Measurements from ENCODE around the gene RUNX3.

Gene RUNX3

GRCh38 chr1:24881034-24881433 is 49.0 kb downstream of the RUNX3 start:
- DNase-seq (ENCODE audit: low spot score) = no peak

GRCh38 chr1:24878775-24879742 is 51.0 kb downstream of the RUNX3 start:
- no peak for DNase-seq (ENCODE audit: low spot score)

GRCh38 chr1:24878045-24878444 is 52.0 kb downstream of the RUNX3 start:
- DNase-seq (ENCODE audit: low spot score) = no peak

GRCh38 chr1:24875991-24876506 is 54.0 kb downstream of the RUNX3 start:
- no peak for DNase-seq (ENCODE audit: low spot score)

GRCh38 chr1:24875257-24875656 is 54.8 kb downstream of the RUNX3 start:
- DNase-seq (ENCODE audit: low spot score) = no peak

- DNase-seq (ENCODE audit: low spot score) = no peak
Measured at GRCh38 chr1:24874611-24875234, 55.4 kb downstream of the RUNX3 start.

GRCh38 chr1:24874056-24874455 is 56.0 kb downstream of the RUNX3 start:
- no peak for DNase-seq (ENCODE audit: low spot score)

- DNase-seq (ENCODE audit: low spot score) = no peak
Measured at GRCh38 chr1:24873148-24873547, 56.9 kb downstream of the RUNX3 start.

- no peak for DNase-seq (ENCODE audit: low spot score)
Measured at GRCh38 chr1:24872061-24872850, 57.8 kb downstream of the RUNX3 start.

- DNase-seq (ENCODE audit: low spot score) = no peak
Measured at GRCh38 chr1:24871306-24871901, 58.7 kb downstream of the RUNX3 start.

GRCh38 chr1:24870551-24871195 is 59.4 kb downstream of the RUNX3 start:
- DNase-seq (ENCODE audit: low spot score) = no peak

GRCh38 chr1:24868016-24868875 is 61.8 kb downstream of the RUNX3 start:
- no peak for DNase-seq (ENCODE audit: low spot score)

GRCh38 chr1:24867084-24867870 is 62.8 kb downstream of the RUNX3 start:
- DNase-seq (ENCODE audit: low spot score) = no peak

GRCh38 chr1:24866211-24867083 is 63.6 kb downstream of the RUNX3 start:
- no peak for DNase-seq (ENCODE audit: low spot score)

- no peak for DNase-seq (ENCODE audit: low spot score)
Measured at GRCh38 chr1:24865587-24865986, 64.5 kb downstream of the RUNX3 start.

GRCh38 chr1:24865168-24865567 is 64.9 kb downstream of the RUNX3 start:
- DNase-seq (ENCODE audit: low spot score) = no peak

GRCh38 chr1:24864370-24864777 is 65.7 kb downstream of the RUNX3 start:
- no peak for DNase-seq (ENCODE audit: low spot score)

- DNase-seq (ENCODE audit: low spot score) = no peak
Measured at GRCh38 chr1:24862775-24863483, 67.1 kb downstream of the RUNX3 start.
